OCI-M2 (cell line): ENCODE measurements around the gene NME9.

Source experiments
- DNase-seq: peaks from one replicate; lab custom pipeline; 2025; ENCODE audit not compliant: unreplicated experiment; lab: John Stamatoyannopoulos, UW

Gene NME9

DNA sequence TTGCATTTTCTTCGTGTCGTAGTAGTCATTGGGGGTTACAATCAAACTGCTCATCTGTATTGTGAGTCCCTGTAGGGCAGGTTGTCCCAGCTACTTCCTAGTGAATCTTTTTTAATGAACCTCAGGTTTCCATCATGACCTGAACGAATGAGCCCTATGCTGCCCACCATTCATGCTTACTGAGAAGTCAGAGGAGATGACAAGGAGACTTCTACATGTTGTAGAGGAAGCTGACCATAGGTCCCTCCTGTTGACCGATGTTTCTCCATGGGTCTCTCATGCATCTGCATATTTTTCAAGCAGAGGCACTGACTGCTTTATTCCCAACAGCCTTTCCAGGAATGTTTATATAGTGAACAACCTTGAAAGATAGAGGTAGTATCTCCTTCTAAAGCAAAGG lies 5.0 kb upstream of the NME9 start:
- DNase-seq: no peak

DNA sequence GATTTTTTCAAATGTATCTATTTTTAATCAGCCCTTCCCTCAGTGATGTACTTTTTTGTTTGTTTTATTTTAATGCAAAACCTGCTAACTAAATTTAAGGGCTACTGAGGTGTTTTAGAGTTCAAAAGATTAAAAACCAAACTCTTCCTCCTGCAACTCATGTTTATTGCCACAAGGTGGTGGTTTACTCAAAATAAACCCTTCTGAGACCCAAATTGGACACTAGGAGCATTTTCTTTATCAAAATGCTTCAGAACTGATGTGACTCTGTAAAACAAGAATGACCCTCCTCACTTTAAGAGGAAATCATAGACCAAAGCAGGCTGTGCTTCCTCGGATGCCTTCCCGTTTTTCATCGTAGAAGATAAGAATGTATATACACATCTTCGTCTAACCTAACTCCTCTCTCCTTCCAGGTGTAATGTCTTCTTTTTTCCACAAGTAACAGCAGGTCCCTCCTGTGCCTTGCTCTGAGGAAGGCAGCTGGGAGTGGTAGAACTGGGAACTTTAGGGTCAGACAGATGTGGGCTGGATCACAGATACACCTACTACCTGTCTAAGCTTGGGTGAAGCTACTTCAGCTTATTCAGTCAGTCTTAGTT lies 2.9 kb upstream of the NME9 start:
- DNase-seq: no peak

GRCh38 chr3:138331143-138331894 lies 1.7 kb upstream of the NME9 start:
- DNase-seq: no peak

GRCh38 chr3:138329984-138330293 lies 288 bp upstream of the NME9 start:
- DNase-seq: no peak

- DNase-seq: no peak
These were observed 1.3 kb downstream of the NME9 start for GRCh38 chr3:138328341-138328740.

DNA sequence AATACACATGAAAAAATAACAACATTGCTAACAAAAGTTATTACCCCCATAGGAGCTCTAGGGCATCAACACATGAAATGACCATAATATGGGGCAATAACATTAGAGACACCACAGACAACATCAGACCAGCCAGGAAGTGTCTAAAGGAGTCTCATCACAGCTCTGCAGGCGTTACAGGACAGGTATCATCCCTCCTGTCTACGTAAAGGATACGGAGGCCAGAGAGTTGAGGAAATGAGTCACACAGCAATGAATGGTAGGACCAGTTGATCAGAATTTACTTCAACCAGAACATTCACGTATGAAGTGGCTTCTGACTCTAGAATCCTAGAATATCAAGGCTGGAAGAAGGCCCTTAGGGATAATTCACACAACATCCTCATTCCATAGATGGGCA lies 1.8 kb downstream of the NME9 start:
- no peak for DNase-seq

DNA sequence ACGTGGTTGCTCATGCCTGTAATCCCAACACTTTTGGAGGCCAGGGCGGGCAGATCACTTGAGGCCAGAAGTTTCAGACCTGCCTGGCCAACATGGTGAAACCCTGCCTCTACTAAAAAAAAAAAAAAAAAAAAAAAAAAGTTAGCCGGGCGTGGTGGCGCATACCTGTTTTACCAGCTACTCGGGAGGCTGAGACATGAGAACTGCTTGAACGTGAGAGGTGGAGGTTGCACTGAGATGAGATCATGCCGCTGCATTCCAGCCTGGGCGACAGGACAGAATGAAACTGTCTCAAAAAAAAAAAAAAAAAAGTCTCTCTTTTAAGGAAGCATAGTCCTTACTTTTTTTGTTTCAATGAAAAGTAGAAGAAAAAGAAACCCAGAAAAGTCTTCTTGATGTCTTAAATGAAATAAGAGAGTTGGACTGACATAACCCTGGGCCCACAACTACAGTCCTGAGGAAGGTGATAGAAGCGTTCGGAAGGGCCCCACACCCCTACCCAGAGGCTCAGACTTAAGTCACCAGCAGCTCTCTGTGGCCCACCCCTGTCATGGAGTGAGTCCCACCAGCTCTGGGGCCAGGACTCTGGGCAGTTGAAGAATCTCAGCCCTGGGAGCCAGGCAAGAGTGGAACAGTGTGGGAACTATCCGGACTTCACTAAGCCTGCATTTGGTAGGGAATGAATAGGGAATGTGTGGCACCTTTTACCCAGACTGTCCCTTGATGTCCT lies 2.6 kb downstream of the NME9 start:
- DNase-seq: no peak

GRCh38 chr3:138325990-138326389 lies 3.7 kb downstream of the NME9 start:
- DNase-seq: no peak

DNA sequence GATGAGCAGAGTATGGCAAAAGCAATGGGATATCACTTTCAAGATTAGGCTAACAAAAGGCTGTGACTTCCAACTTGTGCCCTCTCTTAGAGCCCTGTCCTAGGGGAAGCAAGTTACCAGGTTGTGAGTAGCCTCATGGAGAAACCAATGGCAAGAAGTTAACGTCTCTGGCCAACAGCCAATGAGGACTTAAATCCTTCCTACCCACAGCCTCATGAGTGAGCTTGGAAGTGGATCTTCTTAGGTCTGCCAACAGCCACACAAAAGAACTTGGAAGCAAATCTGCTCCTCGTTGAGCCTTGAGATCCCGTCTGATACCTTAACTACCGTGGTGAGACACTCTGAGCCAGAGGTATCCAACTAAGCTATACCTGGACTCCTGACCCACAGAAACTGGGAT lies 5.7 kb downstream of the NME9 start:
- no peak for DNase-seq

GRCh38 chr3:138317687-138318086 lies 12.0 kb downstream of the NME9 start:
- DNase-seq: no peak

GRCh38 chr3:138314751-138315150 lies 14.9 kb downstream of the NME9 start:
- no peak for DNase-seq

DNA sequence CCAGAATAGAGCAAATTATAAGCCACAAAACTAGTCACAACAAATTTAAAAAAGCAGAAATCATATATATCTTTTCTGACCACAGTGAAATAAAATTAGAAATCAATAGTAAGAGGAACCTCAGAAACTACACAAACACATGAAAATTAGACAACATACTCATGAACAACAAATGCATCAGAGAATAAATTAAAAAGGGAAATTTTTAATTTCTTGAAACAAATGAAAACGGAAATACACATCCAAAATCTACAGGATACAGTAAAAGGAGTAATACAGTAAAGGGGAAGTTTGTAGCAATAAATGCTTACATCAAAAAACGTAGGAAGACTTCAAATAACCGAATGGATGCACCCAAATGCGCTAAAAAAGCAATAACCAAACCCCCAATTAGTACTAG lies 19.2 kb downstream of the NME9 start:
- DNase-seq: no peak

GRCh38 chr3:138308783-138309182 lies 20.9 kb downstream of the NME9 start:
- no peak for DNase-seq

GRCh38 chr3:138307899-138308298 lies 21.8 kb downstream of the NME9 start:
- no peak for DNase-seq

DNA sequence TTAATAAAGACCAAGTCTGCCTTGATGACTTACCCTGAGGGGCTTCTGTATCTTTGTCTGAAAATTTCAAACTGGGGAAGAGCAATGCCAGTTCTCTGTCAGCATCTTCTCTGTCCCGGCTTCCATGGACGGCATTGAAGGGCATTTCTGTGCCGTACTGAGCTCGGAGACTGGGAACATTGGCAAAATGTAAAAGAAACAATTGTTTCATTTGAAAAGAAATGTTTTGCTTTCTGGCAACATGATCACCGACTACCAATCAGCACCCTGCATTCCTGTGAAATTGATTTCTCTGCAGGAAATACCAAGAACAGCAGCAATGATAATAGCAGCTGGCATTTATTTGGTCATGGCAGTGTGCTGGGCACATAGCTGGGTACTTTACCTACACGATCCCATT lies 26.2 kb downstream of the NME9 start:
- no peak for DNase-seq

DNA sequence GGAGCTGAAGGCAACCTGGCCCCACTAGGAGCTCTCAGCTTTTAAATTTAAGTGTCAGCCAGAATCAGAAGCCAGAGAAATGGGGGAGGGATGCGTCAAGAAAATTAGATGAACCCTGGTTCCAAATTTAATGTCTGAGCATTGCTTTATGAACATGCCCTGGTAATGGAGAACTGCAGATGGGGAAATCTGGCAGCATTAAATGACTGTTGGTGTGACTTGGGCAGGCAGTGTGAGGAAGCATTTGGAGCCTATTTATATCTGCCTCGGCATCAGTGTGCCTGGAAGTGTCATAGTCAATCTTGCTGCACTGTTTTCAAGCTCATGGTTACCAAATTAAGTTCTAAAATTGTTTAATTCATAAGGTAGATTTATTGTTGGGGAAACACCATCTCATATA lies 29.0 kb downstream of the NME9 start:
- no peak for DNase-seq

DNA sequence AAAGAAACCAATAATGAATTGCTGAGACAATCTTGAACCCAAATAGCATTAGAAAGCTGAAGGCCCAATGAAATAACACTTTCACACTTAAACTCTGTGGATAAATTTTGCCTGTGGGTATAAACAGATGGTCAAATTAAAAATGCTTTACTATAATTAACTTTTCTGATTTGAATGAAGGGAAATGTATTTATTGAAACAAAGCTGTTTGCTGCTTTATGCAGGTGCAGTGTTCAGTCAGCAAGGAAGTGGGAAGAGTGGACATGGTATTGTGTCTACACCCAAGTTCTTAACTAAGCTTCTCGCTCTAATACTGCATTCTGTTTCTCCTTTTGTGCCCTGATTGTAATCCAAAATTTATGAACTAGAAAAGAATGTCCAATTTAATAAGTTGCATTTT lies 31.8 kb downstream of the NME9 start:
- DNase-seq: no peak

- no peak for DNase-seq
These were observed 32.5 kb downstream of the NME9 start for GRCh38 chr3:138297059-138297607.

- DNase-seq: no peak
These were observed 33.0 kb downstream of the NME9 start for GRCh38 chr3:138296639-138297038.

DNA sequence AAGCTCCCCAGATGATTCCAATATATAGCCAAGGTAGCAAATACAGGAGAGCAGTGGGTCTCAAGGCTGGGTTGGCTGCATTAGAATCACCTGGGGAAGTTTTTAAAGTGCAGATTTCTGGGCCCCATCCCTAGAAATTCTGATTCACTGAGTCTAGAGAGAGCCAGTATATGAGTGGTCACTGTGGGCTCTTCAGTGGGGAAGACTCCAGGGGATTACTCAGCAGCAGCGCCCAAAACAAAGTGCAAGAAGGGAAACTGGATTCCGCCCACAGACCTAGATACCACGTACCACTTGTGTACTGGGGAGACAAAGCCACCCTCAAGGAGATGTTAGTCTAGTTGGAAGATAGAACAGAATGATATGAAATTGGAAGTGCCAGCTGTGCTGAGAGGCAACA lies 40.0 kb downstream of the NME9 start:
- no peak for DNase-seq

DNA sequence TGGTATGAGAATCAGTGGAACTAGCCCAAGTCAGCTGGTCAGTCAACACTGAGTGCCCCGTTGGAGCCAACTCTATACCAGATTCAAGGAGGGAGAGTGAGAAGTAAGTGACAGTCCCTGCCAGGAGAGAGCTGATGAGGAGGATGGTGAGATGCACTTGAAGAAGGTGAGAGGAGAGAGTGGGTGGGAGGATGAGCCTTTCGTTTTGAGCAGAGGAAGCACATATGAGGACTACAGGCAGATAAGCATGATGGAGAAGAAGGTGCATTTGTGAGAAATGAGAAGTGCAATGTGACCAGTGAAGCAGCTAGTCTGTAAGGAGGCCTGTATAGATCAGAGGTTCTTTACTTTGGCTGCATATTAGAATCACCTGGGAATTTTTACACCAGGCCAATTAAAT lies 40.4 kb downstream of the NME9 start:
- no peak for DNase-seq

- no peak for DNase-seq
These were observed 44.6 kb downstream of the NME9 start for GRCh38 chr3:138284957-138285477.
